Panc1 (cell line): ENCODE data around the gene EEA1. TPM values are rescaled to one million over a fixed set of nuclear protein-coding genes. Genes with fewer than 3 reads are reported as not detected.

ENCODE experiments used
- ATAC-seq: fragments of 200-7000 bp; cut with Tn5 transposase; 2 replicates; pipeline ENCODE4 v1.9.1; 2020; ENCODE audit warnings: mild to moderate bottlenecking, moderate library complexity
- BruUV-seq: library from RNA; stranded (reverse); fragments of 400-500 nt; replicated peaks from 2 replicates; lab custom pipeline; 2021; lab: Mats Ljungman, UMichigan
- CTCF ChIA-PET: fragments of 300-600 bp; sonication (Branson Sonifier 250); formaldehyde crosslinking; loops from one replicate; lab custom pipeline; 2022; ENCODE audit warnings: antibody characterized with exemption; lab: Charles Lee
- POLR2A ChIA-PET: fragments of 300-600 bp; sonication (Branson Sonifier 250); formaldehyde crosslinking; loops from one replicate; lab custom pipeline; 2022; ENCODE audit warnings: antibody characterized with exemption; lab: Charles Lee
- DNase-seq: peaks from one replicate; pipeline ENCODE4 v3.0.0-alpha.2; 2010; ENCODE audit warnings: low read depth, low spot score
- H3K27ac ChIP-seq: 2 replicates; pipeline ENCODE4 v1.5.1; 2011; ENCODE audit warnings: mild to moderate bottlenecking, low read length, inconsistent platforms
- H3K27me3 ChIP-seq: fragments of 200-500 bp; sonication (Bioruptor generic); 2 replicates; pipeline ENCODE4 v1.6.0; 2014; ENCODE audit warnings: low read length, inconsistent platforms; ENCODE audit not compliant: control insufficient read depth, insufficient read depth
- H3K36me3 ChIP-seq: fragments of 200-500 bp; sonication (Bioruptor generic); 2 replicates; pipeline ENCODE4 v1.5.1; 2014; ENCODE audit warnings: inconsistent platforms, mild to moderate bottlenecking, low read length, moderate library complexity; ENCODE audit not compliant: control insufficient read depth, insufficient read depth
- H3K4me1 ChIP-seq: 2 replicates; pipeline ENCODE4 v1.5.1; 2011; ENCODE audit warnings: inconsistent platforms, mild to moderate bottlenecking, low read length, moderate library complexity; ENCODE audit not compliant: control insufficient read depth, insufficient read depth
- H3K4me3 ChIP-seq, 2 experiments: 2 replicates each; pipeline ENCODE4 v1.5.1; 2011 to 2012; ENCODE audit warnings: low read depth in 2 of 2, low read length in 2 of 2, mild to moderate bottlenecking in 2 of 2, inconsistent platforms in 1 of 2, moderate library complexity in 1 of 2
- H3K9me3 ChIP-seq: fragments of 200-500 bp; sonication (Bioruptor generic); 2 replicates; pipeline ENCODE4 v1.5.1; 2014; ENCODE audit warnings: low read depth, mild to moderate bottlenecking, inconsistent platforms, low read length, moderate library complexity; ENCODE audit not compliant: control insufficient read depth, insufficient read depth
- CTCF ChIP-seq: fragments of 450-650 bp; IDR thresholded peaks from 2 replicates; pipeline ENCODE4 v1.5.1; 2017; ENCODE audit warnings: mild to moderate bottlenecking
- POLR2AphosphoS5 ChIP-seq: IDR thresholded peaks from 2 replicates; pipeline ENCODE4 v1.6.1; 2012; ENCODE audit warnings: mild to moderate bottlenecking, low read depth, low read length, moderate library complexity
- REST ChIP-seq, 2 experiments: IDR thresholded peaks; 2 replicates each; pipeline ENCODE4 v1.6.1; 2011 to 2012; ENCODE audit warnings: low read depth in 2 of 2, control low read depth in 1 of 2, low read length in 1 of 2, mild to moderate bottlenecking in 1 of 2, moderate library complexity in 1 of 2; ENCODE audit not compliant: insufficient read depth in 1 of 2
- SIN3A ChIP-seq: IDR thresholded peaks from 2 replicates; pipeline ENCODE4 v1.6.1; 2012; ENCODE audit warnings: low read depth, mild to moderate bottlenecking, low read length, moderate library complexity, borderline replicate concordance; ENCODE audit not compliant: insufficient read depth
- TCF7L2 ChIP-seq: IDR thresholded peaks from 2 replicates; pipeline ENCODE4 v1.6.1; 2011; ENCODE audit warnings: mild to moderate bottlenecking, low read depth, low read length, inconsistent platforms
- in situ Hi-C: cut with HindIII; loops from 2 replicates; pipeline ENCODE4 v1.10.0; 2016; ENCODE audit warnings: low sequenced_read_pairs, low pct_unique_long_range_greater_than_20kb
- intact Hi-C: fragments of 100-400 bp; cut with micrococcal nuclease; formaldehyde crosslinking; loops from one replicate; pipeline ENCODE4 v1.10.0; 2022; ENCODE audit not compliant: unreplicated experiment
- total RNA-seq: library from RNA; stranded (reverse); gene quantifications from one replicate; pipeline ENCODE4 v1.2.1, GENCODE V29; 2021; ENCODE audit not compliant: unreplicated experiment

EEA1 gene
- total RNA-seq, 1 experiment from 2014 or later, result 15.1 TPM

GRCh38 chr12:92886131-92886530, 43.0 kb downstream of the EEA1 start:
- TF ChIP-seq SIN3A (no peak), REST (IDR thresholded peaks at IDR 0.05; ENCODE audit: insufficient read depth in 1 of 2, low read depth in 2 of 2, low read length in 1 of 2) (no peak), POLR2AphosphoS5 (no peak), TCF7L2 (no peak), CTCF (no peak)
- Histone ChIP-seq H3K9me3 (no peaks in the 10 kb centered on the region), H3K36me3 (no peaks in the 10 kb centered on the region), H3K4me3 (no peak overlapping the region), H3K27me3 (no peaks in the 10 kb centered on the region), H3K4me1 (no peaks in the 10 kb centered on the region), H3K27ac (no peak overlapping the region)
- no TSS peak for BruUV-seq
- no peak for DNase-seq
- intact Hi-C loops (no loop called here), in situ Hi-C loops (no loop called here)
- CTCF ChIA-PET, result no interaction called here
- no peak for ATAC-seq
- POLR2A ChIA-PET, result no interaction called here

GRCh38 chr12:92879698-92880322, 49.3 kb downstream of the EEA1 start:
- DNase-seq, result no peak
- POLR2A ChIA-PET, result no interaction called here
- Histone ChIP-seq H3K27me3 (no peaks in the 10 kb centered on the region), H3K4me1 (no peaks in the 10 kb centered on the region), H3K4me3 (no peak overlapping the region), H3K36me3 (no peaks in the 10 kb centered on the region), H3K27ac (no peak overlapping the region), H3K9me3 (no peaks in the 10 kb centered on the region)
- BruUV-seq, result no TSS peak
- CTCF ChIA-PET, result no interaction called here
- ATAC-seq, result no peak
- TF ChIP-seq REST (IDR thresholded peaks at IDR 0.05; ENCODE audit: insufficient read depth in 1 of 2, low read depth in 2 of 2, low read length in 1 of 2), result no peak
- TF ChIP-seq POLR2AphosphoS5, result no peak
- in situ Hi-C loops (no loop called here), intact Hi-C loops (no loop called here)
